Endodermal cell (in vitro differentiated cells): Measurements from ENCODE around the gene C16orf74. TPM values are rescaled to one million over a fixed set of nuclear protein-coding genes. Genes with fewer than 3 reads are reported as not detected.

Experiments used
- DNase-seq: peaks from one replicate; pipeline ENCODE4 v3.0.0-alpha.2; 2017
- H3K27ac ChIP-seq: 2 replicates; pipeline ENCODE4 v1.5.1; 2013; ENCODE audit warnings: mild to moderate bottlenecking, low read depth, low read length, moderate library complexity
- H3K27me3 ChIP-seq: 2 replicates; pipeline ENCODE4 v1.6.1; 2013; ENCODE audit warnings: mild to moderate bottlenecking, low read length, moderate library complexity; ENCODE audit not compliant: insufficient read depth, control insufficient read depth, poor library complexity, severe bottlenecking
- H3K36me3 ChIP-seq: 2 replicates; pipeline ENCODE4 v1.7.0; 2013; ENCODE audit warnings: mild to moderate bottlenecking, low read length, moderate library complexity; ENCODE audit not compliant: control insufficient read depth, insufficient read depth
- H3K4me1 ChIP-seq: one replicate; pipeline ENCODE4 v1.7.0; 2013; ENCODE audit warnings: low read length; ENCODE audit not compliant: control insufficient read depth, insufficient read depth
- H3K4me3 ChIP-seq: 2 replicates; pipeline ENCODE4 v1.5.1; 2013; ENCODE audit warnings: mild to moderate bottlenecking, low read length, moderate library complexity
- H3K9ac ChIP-seq: 2 replicates; pipeline ENCODE4 v1.6.1; 2013; ENCODE audit warnings: mild to moderate bottlenecking, low read length, moderate library complexity; ENCODE audit not compliant: poor library complexity, severe bottlenecking; ENCODE audit errors: extremely low read depth
- H3K9me3 ChIP-seq: 2 replicates; pipeline ENCODE4 v1.6.1; 2013; ENCODE audit warnings: mild to moderate bottlenecking, low read length, moderate library complexity; ENCODE audit not compliant: control insufficient read depth
- H3K27ac Mint-ChIP-seq: 2 replicates; pipeline ENCODE4 v1.8.0; 2020; ENCODE audit warnings: mixed read lengths
- H3K27me3 Mint-ChIP-seq: 2 replicates; pipeline ENCODE4 v1.8.0; 2021; ENCODE audit warnings: mild to moderate bottlenecking, mixed read lengths; ENCODE audit not compliant: insufficient read depth
- H3K36me3 Mint-ChIP-seq: 2 replicates; pipeline ENCODE4 v1.8.0; 2020; ENCODE audit warnings: low read depth, mixed read lengths
- H3K4me1 Mint-ChIP-seq: 2 replicates; pipeline ENCODE4 v1.8.0; 2020; ENCODE audit warnings: mixed read lengths
- H3K4me3 Mint-ChIP-seq: 2 replicates; pipeline ENCODE4 v1.8.0; 2020; ENCODE audit warnings: mild to moderate bottlenecking, moderate library complexity, mixed read lengths
- H3K9me3 Mint-ChIP-seq: 2 replicates; pipeline ENCODE4 v1.8.0; 2020; ENCODE audit warnings: mild to moderate bottlenecking, mixed read lengths
- WGBS, 2 experiments: methylation state at CpG; one replicate each; pipeline versions ENCODE4 v1.1.5 to v1.1.7; 2013; ENCODE audit warnings: missing lambda C conversion rate in 2 of 2, mixed read lengths in 1 of 2; ENCODE audit not compliant: insufficient coverage in 1 of 2, insufficient read length in 1 of 2; 5-methylcytosine and 5-hydroxymethylcytosine counted together
- total RNA-seq, 2 donors: library from RNA; stranded (reverse); fragmentation: NEBNext Ultra II Directional in 1 of 2; extraction: Animal tissue kit (Norgen Biotek cat#: 25700) in 1 of 2; gene quantifications; 2 replicates in 1 of 2; 3 replicates in 1 of 2; pipeline ENCODE4 v1.2.1, GENCODE V29; 2021
- TF ChIP-seq, protein P1 (sequence below): fragments of 200-600 bp; sonication (generic); conservative IDR thresholded peaks from 2 replicates; pipeline ENCODE4 v1.5.0; 2021; ENCODE audit warnings: antibody characterized with exemption, mild to moderate bottlenecking

Gene C16orf74
- total RNA-seq, 2 donors from 2014 or later = 3.6 to 7.4 TPM

DNA sequence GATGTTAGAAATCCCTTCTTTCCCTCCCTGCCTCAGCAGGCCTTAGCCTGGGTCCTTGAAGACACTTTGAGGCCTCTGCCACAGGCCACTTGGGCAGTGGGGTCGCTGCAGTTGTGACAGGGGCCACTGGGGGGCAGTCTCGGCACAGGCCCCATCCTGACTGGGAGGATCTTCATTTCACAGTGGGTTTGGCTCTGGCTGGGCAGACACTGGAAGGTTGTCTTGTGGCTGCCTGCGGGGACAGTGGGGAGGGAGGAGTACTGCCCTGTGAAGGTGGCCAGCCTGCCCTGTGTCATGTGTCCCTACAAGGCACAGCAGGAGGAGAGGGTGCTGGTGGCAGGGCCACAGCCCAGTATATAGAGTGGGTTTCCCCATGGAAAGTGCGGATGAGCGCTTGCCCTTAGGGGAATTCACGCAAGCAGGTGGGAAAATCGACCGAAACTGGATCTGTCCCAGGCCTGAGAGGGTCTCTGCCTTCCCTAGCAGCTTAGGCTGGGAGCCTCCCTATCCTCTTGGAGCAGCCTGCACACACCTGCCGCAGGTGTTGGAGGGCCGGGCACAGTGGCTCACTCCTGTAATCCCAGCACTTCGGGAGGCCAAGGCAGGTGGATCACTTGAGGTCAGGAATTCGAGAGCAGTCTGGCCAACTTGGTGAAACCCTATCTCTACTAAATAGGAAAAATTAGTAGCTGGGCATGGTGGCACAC lies 90.9 kb downstream of the C16orf74 start:
- peaks cover 94% of the 10 kb centered on the region for H3K36me3 ChIP-seq
- DNase-seq = peak; percentile 97
- no peak overlapping the region for H3K9ac ChIP-seq
- no peaks in the 10 kb centered on the region for H3K4me1 Mint-ChIP-seq
- no peaks in the 10 kb centered on the region for H3K9me3 Mint-ChIP-seq
- no peak overlapping the region for H3K4me3 ChIP-seq
- peaks cover 80% of the 10 kb centered on the region for H3K36me3 Mint-ChIP-seq
- H3K27me3 Mint-ChIP-seq = no peaks in the 10 kb centered on the region
- TF ChIP-seq, protein P1, sequence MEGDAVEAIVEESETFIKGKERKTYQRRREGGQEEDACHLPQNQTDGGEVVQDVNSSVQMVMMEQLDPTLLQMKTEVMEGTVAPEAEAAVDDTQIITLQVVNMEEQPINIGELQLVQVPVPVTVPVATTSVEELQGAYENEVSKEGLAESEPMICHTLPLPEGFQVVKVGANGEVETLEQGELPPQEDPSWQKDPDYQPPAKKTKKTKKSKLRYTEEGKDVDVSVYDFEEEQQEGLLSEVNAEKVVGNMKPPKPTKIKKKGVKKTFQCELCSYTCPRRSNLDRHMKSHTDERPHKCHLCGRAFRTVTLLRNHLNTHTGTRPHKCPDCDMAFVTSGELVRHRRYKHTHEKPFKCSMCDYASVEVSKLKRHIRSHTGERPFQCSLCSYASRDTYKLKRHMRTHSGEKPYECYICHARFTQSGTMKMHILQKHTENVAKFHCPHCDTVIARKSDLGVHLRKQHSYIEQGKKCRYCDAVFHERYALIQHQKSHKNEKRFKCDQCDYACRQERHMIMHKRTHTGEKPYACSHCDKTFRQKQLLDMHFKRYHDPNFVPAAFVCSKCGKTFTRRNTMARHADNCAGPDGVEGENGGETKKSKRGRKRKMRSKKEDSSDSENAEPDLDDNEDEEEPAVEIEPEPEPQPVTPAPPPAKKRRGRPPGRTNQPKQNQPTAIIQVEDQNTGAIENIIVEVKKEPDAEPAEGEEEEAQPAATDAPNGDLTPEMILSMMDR = peak; percentile 97
- H3K4me1 ChIP-seq = no peaks in the 10 kb centered on the region
- H3K27me3 ChIP-seq = no peaks in the 10 kb centered on the region
- H3K27ac Mint-ChIP-seq = peak overlapping the region; percentile 90
- H3K9me3 ChIP-seq = no peaks in the 10 kb centered on the region
- H3K4me3 Mint-ChIP-seq = no peak overlapping the region
- WGBS, 2 experiments = 79% methylated on average over 11 to 12 of the region's 12 CpGs
- no peak overlapping the region for H3K27ac ChIP-seq

DNA sequence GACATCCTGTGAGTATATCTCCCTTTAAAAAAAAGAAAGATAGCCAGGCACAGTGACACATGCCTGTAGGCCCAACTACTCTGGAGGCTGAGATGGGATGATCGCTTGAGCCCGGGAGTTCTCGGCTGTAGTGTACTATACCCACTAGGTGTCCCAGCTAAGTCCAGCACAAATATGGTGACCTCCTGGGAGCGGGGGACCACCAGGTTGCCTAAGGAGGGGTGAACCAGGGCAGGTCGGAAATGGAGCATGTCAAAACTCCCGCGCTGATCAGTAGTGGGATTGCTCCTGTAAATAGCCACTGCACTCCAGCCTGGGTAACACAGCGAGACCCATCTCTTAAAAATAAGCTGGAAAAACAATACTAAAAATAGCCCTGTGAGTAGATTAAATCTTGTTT lies 91.6 kb downstream of the C16orf74 start:
- WGBS, 2 experiments = 91 to 98% methylated on average over 7 to 8 of the region's 8 CpGs
- no peaks in the 10 kb centered on the region for H3K27me3 ChIP-seq
- H3K4me3 Mint-ChIP-seq = no peak overlapping the region
- no peak overlapping the region for H3K9ac ChIP-seq
- no peaks in the 10 kb centered on the region for H3K4me1 ChIP-seq
- peaks cover 80% of the 10 kb centered on the region for H3K36me3 Mint-ChIP-seq
- H3K27ac ChIP-seq = no peak overlapping the region
- TF ChIP-seq, protein P1 = no peak
- H3K4me1 Mint-ChIP-seq = no peaks in the 10 kb centered on the region
- no peak overlapping the region for H3K4me3 ChIP-seq
- peaks cover 94% of the 10 kb centered on the region for H3K36me3 ChIP-seq
- H3K27me3 Mint-ChIP-seq = no peaks in the 10 kb centered on the region
- no peaks in the 10 kb centered on the region for H3K9me3 Mint-ChIP-seq
- H3K27ac Mint-ChIP-seq = peak overlapping the region; percentile 90
- H3K9me3 ChIP-seq = no peaks in the 10 kb centered on the region
- no peak for DNase-seq

DNA sequence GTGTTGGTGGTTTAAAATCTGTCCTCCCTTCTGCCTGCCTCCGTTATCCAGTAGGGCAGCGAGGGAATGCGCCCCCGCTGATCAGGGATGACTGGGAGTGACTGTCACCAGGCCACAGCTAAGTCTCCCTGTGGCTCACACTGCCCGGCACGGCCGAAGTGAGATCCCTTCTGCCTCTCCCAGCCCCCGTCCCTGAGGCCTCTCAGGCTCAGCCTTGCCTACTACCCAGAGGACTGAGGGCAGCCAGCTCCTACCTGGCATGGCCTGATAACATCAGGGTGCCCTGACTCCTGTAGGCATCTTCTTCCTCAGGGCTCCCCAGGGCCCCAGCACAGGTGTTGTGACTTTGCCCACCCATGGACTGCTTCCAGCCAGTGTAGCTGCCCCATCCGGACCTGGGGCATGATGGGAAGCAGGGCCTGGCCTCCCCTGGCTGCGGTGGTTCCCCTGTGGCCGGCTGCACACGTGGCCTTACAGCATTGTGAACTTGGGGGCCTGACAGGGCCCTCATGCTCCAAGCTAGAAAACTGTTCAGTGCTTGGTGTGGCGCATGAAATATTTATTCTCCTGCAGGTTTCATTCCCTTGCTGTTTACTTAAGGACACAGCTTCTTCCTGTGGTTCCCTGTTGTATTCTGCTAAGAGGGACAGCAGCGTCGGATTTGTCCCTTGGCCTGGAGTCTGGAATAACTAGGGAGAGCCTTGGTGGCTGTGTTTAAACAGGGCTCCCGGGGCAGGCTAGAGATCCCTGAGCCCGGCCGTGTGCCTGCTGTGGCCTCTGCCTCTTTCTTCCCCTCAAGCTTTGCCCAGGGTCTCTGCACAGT lies 92.2 kb downstream of the C16orf74 start:
- H3K4me1 Mint-ChIP-seq = no peaks in the 10 kb centered on the region
- no peaks in the 10 kb centered on the region for H3K27me3 Mint-ChIP-seq
- TF ChIP-seq, protein P1 = no peak
- H3K27ac Mint-ChIP-seq = no peak overlapping the region
- no peak for DNase-seq
- no peak overlapping the region for H3K9ac ChIP-seq
- 94 to 97% methylated on average over 14 to 18 of the region's 18 CpGs for WGBS, 2 experiments
- H3K9me3 Mint-ChIP-seq = no peaks in the 10 kb centered on the region
- H3K27me3 ChIP-seq = no peaks in the 10 kb centered on the region
- no peak overlapping the region for H3K4me3 Mint-ChIP-seq
- no peak overlapping the region for H3K4me3 ChIP-seq
- H3K27ac ChIP-seq = peak overlapping the region; percentile 17
- no peaks in the 10 kb centered on the region for H3K4me1 ChIP-seq
- H3K36me3 Mint-ChIP-seq = peaks cover 80% of the 10 kb centered on the region
- peaks cover 94% of the 10 kb centered on the region for H3K36me3 ChIP-seq
- no peaks in the 10 kb centered on the region for H3K9me3 ChIP-seq
